NCI-H146 treated with DMSO at 0.1 percent for 48 hours (cell line): ENCODE results near the gene TOLLIP.

Source experiments
- DNase-seq: peaks from one replicate; lab custom pipeline; 2025; ENCODE audit not compliant: unreplicated experiment; lab: John Stamatoyannopoulos, UW

The TOLLIP gene

GRCh38 chr11:1233351-1234053, 75.9 kb downstream of the TOLLIP start:
- no peak for DNase-seq

GRCh38 chr11:1232883-1233321, 76.5 kb downstream of the TOLLIP start:
- no peak for DNase-seq

DNA sequence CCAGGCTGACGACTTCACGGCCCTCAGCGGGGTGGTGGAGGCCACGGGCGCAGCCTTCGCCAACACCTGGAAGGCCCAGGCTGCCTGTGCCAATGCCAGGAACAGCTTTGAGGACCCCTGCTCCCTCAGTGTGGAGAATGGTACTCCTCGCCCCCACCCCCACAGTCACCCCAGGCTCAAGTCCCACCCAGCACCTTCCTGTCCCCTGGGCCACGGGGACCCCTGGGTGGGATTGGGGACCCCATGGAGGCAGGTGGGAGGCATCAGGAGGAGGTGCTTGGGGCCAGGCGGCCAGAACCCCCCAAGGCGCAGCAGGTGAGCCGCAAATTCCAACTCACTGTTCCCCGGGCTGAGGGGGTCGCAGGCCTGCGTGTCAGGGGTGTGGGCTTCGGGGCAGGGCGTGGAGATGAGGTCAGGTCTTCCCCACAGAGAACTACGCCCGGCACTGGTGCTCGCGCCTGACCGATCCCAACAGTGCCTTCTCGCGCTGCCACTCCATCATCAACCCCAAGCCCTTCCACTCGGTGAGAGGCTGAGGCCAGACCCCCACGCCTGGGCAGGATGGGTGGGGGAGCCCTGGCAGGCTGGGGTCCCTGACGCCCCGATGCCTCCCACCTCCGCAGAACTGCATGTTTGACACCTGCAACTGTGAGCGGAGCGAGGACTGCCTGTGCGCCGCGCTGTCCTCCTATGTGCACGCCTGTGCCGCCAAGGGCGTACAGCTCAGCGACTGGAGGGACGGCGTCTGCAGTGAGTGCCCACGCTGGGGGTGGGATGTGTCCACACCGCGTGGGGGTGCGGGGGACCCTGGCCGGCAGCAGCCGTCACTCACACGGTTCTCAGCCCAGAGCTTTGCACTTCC, 77.2 kb downstream of the TOLLIP start:
- DNase-seq = no peak

GRCh38 chr11:1231396-1232020, 77.9 kb downstream of the TOLLIP start:
- no peak for DNase-seq

DNA sequence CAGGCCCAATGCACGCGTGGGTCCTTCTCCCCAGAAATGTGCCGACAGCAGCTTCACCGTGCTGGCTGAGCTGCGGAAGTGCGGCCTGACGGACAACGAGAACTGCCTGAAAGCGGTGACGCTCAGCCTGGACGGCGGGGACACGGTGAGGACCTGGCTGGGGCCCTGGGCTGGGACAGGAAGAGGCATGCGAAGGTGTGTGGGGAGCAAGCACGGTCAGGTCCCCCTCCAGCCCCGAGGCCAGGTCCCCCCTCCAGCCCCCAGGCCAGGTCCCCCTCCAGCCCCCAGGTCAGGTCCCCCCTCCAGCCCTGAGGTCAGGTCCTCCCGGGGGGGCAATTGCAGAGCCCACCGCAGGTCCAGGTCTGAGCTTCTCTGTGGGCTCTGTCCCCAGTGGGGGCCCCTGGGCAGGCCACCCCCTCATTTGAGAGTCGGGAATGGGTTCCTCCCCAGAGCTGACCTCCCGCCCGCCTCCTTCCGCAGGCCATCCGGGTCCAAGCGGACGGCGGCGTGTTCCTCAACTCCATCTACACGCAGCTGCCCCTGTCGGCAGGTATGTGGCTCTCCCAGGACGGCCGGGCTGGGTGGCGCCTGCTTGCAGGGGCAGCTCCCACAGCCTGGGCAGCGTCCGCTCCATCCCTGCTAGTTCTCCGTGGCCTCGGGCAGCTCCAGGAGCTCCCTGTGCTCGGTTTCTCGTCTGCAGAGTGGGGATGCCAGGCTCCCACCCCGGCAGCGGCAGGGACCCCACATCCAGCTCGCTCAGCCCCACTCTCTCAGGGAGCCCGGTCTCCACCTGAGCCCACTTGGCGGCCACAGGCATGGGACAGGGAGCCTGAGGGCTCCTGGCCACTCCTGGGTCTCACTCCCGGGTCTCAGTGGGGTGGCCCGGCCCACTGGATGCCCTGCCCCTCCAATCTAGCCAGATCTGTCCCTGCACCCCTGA, 78.7 kb downstream of the TOLLIP start:
- DNase-seq = no peak

DNA sequence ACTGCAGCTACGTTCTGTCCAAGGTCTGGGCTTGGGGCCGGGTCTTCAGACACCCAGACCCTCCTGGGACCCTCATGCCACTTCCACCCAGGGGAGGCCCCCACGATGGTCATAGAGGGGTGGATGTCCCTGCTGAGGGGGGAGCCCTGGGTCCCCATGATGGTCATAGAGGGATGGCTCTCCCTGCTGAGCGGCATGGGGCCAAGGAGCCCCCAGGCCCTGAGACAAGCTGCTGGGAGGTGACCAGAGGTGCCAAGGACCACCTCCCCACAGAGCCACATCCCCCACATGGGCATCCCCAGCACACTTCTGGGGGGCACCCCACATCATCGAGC, 79.3 kb downstream of the TOLLIP start:
- no peak for DNase-seq

DNA sequence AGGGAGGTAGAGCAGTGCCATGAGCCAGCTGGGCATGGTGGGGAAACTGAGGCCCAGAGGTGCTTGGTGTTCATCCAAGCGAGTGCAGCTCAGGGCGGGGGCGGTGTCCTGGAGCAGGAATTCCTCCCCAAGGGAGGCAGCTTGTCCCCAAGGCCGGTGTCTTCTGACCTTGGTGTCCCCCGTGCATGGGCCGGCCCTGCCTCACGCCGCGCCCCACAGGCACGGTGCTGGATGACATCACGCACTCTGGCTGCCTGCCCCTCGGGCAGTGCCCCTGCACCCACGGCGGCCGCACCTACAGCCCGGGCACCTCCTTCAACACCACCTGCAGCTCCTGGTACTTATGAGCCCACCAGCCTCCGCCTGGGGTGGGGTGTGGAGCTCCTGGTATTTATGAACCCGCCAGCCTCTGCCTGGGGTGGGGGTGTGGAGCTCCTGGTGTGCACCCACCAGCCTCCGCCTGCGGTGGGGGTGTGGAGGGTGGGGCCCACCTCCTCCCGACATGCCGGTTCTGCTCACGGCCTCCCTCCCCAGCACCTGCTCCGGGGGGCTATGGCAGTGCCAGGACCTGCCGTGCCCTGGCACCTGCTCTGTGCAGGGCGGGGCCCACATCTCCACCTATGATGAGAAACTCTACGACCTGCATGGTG, 79.8 kb downstream of the TOLLIP start:
- DNase-seq = no peak

- no peak for DNase-seq
Observed at GRCh38 chr11:1228921-1229451, 80.4 kb downstream of the TOLLIP start.

GRCh38 chr11:1228101-1228821, 81.2 kb downstream of the TOLLIP start:
- DNase-seq = no peak

DNA sequence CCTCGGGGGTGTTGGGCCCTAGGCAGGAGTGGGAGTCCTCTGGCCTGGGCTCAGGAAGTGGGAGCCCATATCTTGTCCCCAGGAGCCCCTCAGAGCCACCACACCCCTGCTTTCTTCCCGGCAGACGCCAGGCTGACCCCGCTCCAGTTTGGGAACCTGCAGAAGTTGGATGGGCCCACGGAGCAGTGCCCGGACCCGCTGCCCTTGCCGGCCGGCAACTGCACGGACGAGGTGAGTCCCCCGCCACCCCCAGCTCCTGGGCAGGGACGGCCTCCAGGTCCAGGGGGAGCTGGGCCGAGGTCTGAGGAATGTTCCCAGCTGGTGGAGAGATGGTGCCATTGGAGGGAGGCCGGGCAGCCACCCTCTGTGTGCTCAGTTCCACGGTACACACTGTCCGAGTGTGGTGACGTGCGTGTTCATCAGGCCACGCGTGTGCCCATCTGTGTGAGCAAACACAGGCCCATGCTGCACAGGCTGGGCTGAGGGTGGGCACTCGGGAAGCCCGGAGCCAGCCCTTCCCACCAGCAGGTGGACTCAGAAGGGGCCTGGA, 81.8 kb downstream of the TOLLIP start:
- no peak for DNase-seq

DNA sequence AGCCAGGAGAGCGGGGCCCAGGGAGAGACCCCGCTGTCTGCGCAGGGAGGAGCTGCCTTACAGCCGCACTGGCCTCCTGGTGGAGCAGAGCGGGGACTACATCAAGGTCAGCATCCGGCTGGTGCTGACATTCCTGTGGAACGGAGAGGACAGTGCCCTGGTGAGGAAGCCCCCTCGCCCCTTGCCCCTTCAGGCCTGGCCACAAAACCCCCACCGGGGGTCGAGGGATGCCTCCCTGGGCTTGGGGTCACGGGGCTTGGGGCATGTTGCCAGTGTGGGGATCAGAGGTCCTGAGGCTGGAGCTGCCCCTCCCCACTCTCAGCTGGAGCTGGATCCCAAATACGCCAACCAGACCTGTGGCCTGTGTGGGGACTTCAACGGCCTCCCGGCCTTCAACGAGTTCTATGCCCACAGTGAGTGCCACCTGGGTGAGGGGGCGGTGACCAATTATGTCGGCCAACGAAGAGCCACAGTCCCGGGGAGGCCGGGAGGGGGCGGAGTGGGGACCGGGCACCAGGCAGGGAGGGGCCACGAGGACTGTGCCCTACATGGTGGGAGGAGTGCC, 82.4 kb downstream of the TOLLIP start:
- DNase-seq = no peak

GRCh38 chr11:1226226-1226985, 83.0 kb downstream of the TOLLIP start:
- no peak for DNase-seq

GRCh38 chr11:1225386-1226225, 83.8 kb downstream of the TOLLIP start:
- no peak for DNase-seq

- DNase-seq = no peak
Observed at GRCh38 chr11:1224491-1225385, 84.7 kb downstream of the TOLLIP start.
